Spleen (tissue), 11 donors: Measurements from ENCODE around the gene SIRPB1. TPM values are rescaled to one million over a fixed set of nuclear protein-coding genes. Genes with fewer than 3 reads are reported as not detected.
A peak's percentile ranks its signal among the peaks of the same experiment; 100 is the strongest.
"Not testable (repeated sequence)": the region's sequence is repeated elsewhere in the genome, so short reads cannot be mapped to it uniquely, and the experiment has no call there.

Source experiments
- DNase-seq: peaks from one replicate; pipeline ENCODE4 v3.0.0-alpha.2; 2020
- H3K27ac ChIP-seq, 8 donors: fragments of 200-600 bp; sonication (generic) in 7 of 8; 1 replicate in 4 of 8; 2 replicates in 4 of 8; pipeline versions ENCODE4 v1.5.0 to v1.8.0; 2016 to 2021; ENCODE audit warnings: inconsistent platforms in 4 of 8, mild to moderate bottlenecking in 4 of 8, moderate library complexity in 1 of 8
- H3K27me3 ChIP-seq, 7 donors: fragments of 200-600 bp; sonication (generic) in 6 of 7; replicated peaks in 1 of 7; 1 replicate in 4 of 7; 2 replicates in 3 of 7; pipeline versions ENCODE4 v1.5.0 to v1.8.0; 2016 to 2021; ENCODE audit warnings: inconsistent platforms in 3 of 7, mild to moderate bottlenecking in 1 of 7
- H3K36me3 ChIP-seq, 6 donors: fragments of 200-600 bp; sonication (generic) in 5 of 6; 1 replicate in 4 of 6; 2 replicates in 2 of 6; pipeline versions ENCODE4 v1.5.0 to v1.8.0; 2016 to 2021; ENCODE audit warnings: inconsistent platforms in 2 of 6
- H3K4me1 ChIP-seq, 6 donors: fragments of 200-600 bp; sonication (generic) in 5 of 6; 1 replicate in 3 of 6; 2 replicates in 3 of 6; pipeline versions ENCODE4 v1.5.0 to v1.8.0; 2016 to 2021; ENCODE audit warnings: inconsistent platforms in 3 of 6
- H3K4me3 ChIP-seq, 8 donors: fragments of 200-600 bp; sonication (generic) in 7 of 8; 1 replicate in 4 of 8; 2 replicates in 4 of 8; pipeline versions ENCODE4 v1.5.0 to v1.8.0; 2016 to 2021; ENCODE audit warnings: inconsistent platforms in 4 of 8, mild to moderate bottlenecking in 4 of 8, moderate library complexity in 2 of 8
- H3K9me3 ChIP-seq, 8 donors: fragments of 200-600 bp; sonication (generic) in 7 of 8; 1 replicate in 4 of 8; 2 replicates in 4 of 8; pipeline versions ENCODE4 v1.5.0 to v1.8.0; 2016 to 2021; ENCODE audit warnings: inconsistent platforms in 4 of 8
- CTCF ChIP-seq, 11 experiments: fragments of 200-600 bp in 7 of 11; fragments of 450-650 bp in 4 of 11; sonication (generic) in 4 of 11; IDR thresholded peaks in 8 of 11; conservative IDR thresholded peaks in 3 of 11; 1 replicate in 7 of 11; 2 replicates in 4 of 11; pipeline versions ENCODE4 v1.4.0 to v1.8.0; 2016 to 2021; ENCODE audit warnings: antibody characterized with exemption in 11 of 11, inconsistent platforms in 4 of 11, mild to moderate bottlenecking in 1 of 11
- POLR2A ChIP-seq, 3 donors: fragments of 450-650 bp; IDR thresholded peaks; one replicate each; pipeline ENCODE4 v1.5.1; 2017; ENCODE audit warnings: antibody characterized with exemption in 3 of 3, mild to moderate bottlenecking in 1 of 3
- POLR2AphosphoS5 ChIP-seq, 3 donors: sonication (generic); formaldehyde crosslinking; IDR thresholded peaks; one replicate each; pipeline ENCODE4 v1.5.1; 2017; ENCODE audit warnings: antibody characterized with exemption in 3 of 3
- WGBS, 5 donors: extraction: QIAGEN DNeasy Blood & Tissue Kit in 3 of 5; methylation state at CpG; one replicate each; pipeline versions ENCODE4 v1.1.5 to v1.1.7; 2013 to 2018; 5-methylcytosine and 5-hydroxymethylcytosine counted together
- intact Hi-C: fragments of 100-400 bp; cut with DNase I; formaldehyde crosslinking; loops from one replicate; pipeline ENCODE4 v1.15.0; 2023; ENCODE audit warnings: low total_unique reads
- polyA plus RNA-seq, 3 donors: library from polyadenylated mRNA; stranded (reverse); fragments of 200-250 nt; gene quantifications; one replicate each; pipeline ENCODE4 v1.2.1, GENCODE V29; 2013
- small RNA-seq, 4 donors: library from RNA; depleted of rRNA; stranded (forward); fragments of <200 nt; gene quantifications; one replicate each; pipeline ENCODE3, GENCODE V24; 2016
- total RNA-seq, 7 donors: library from RNA; depleted of rRNA in 3 of 7; stranded (reverse); fragments of >200 nt in 3 of 7; fragmentation: NEBNext Ultra II Directional in 4 of 7; extraction: Animal tissue kit (Norgen Biotek cat#: 25700) in 4 of 7; gene quantifications; one replicate each; pipeline versions ENCODE4 v1.1.0 to v1.2.1, GENCODE V29; 2016 to 2021
- donor health status: healthy with polysubstance abuse.
- donor health status: DM: no; HTN: no; CAD: no; lungs with moderate emphysema.
- donor health status: DM: no; HTN: no; CAD: no.
- donor health status: Bipolar disorder and iron deficiency.
- donor health status: healthy.
- donor health status: DM: no; HTN: no; CAD: no.
- donor health status: DM: yes; HTN: yes; CAD: no.

The SIRPB1 gene
- total and polyA plus RNA-seq, 10 donors: 1.4 to 89.5 (median 36.6) TPM

GRCh38 chr20:1577906-1578305 lies 41.9 kb downstream of the SIRPB1 start:
- intact Hi-C loops: no loop called here
- no peaks in the 10 kb centered on the region for H3K27me3 ChIP-seq
- TF ChIP-seq POLR2AphosphoS5 (IDR thresholded peaks at IDR 0.05) (no peak), POLR2A (IDR thresholded peaks at IDR 0.05) (no peak), CTCF (IDR thresholded peaks at IDR 0.05 in 8 of 11, conservative IDR thresholded peaks at IDR 0.05 in 3 of 11) (no peak)
- H3K4me3 ChIP-seq: no peak overlapping the region
- DNase-seq: no peak
- H3K27ac ChIP-seq: peak overlapping the region in 1 of 8 donors; percentile 67
- peaks cover 0 to 32% (median 0%) of the 10 kb centered on the region in 6 donors for H3K36me3 ChIP-seq
- H3K9me3 ChIP-seq: no peaks in the 10 kb centered on the region
- H3K4me1 ChIP-seq: peaks cover 0 to 17% (median 0%) of the 10 kb centered on the region in 6 donors
- 72 to 98% (median 93%) methylated on average over 4 of the region's 4 CpGs; no CpG with 5 or more reads in 1 of the 5 donors for WGBS, 5 donors

DNA sequence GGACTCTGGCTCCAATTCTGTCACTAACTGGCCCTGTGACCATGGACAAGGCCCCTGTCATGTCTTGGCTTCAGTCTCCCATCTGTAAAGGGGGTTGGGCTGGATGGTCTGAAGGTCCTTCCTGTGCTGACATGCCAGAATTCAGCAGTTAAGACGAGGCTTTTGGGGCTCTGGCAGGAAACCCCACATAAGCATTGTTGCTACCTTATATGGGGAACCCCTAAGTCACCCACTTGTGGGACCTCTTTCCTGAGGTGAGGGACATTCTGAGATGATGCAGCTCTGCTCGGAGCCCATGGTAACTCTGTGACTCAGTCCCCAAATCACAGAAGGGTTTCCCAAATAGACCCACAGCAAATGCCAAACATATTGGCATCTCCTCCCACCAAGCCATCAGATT lies 42.5 kb downstream of the SIRPB1 start:
- Histone ChIP-seq H3K4me1 (peaks cover 0 to 17% (median 0%) of the 10 kb centered on the region in 6 donors), H3K27ac (peak overlapping the region in 2 of 8 donors; percentile 59 to 67), H3K36me3 (peaks cover 0 to 32% (median 0%) of the 10 kb centered on the region in 6 donors)
- H3K27me3 ChIP-seq, H3K4me3 ChIP-seq, intact Hi-C loops, DNase-seq, H3K9me3 ChIP-seq: not testable (repeated sequence)
- WGBS, 5 donors: 22 to 47% (median 32%) methylated on average over 2 of the region's 2 CpGs

GRCh38 chr20:1576641-1577040 lies 43.2 kb downstream of the SIRPB1 start:
- intact Hi-C loops: no loop called here
- Histone ChIP-seq H3K36me3 (peaks cover 0 to 35% (median 0%) of the 10 kb centered on the region in 6 donors), H3K4me3 (no peak overlapping the region), H3K27ac (peak overlapping the region in 2 of 8 donors; percentile 59 to 67), H3K27me3 (no peaks in the 10 kb centered on the region), H3K4me1 (peaks cover 0 to 17% (median 0%) of the 10 kb centered on the region in 6 donors), H3K9me3 (no peaks in the 10 kb centered on the region)
- 70 to 96% (median 76%) methylated on average over 3 of the region's 3 CpGs for WGBS, 5 donors
- no peak for DNase-seq
- no peak for TF ChIP-seq POLR2AphosphoS5 (IDR thresholded peaks at IDR 0.05)
- TF ChIP-seq POLR2A (IDR thresholded peaks at IDR 0.05): no peak
- no peak for TF ChIP-seq CTCF (IDR thresholded peaks at IDR 0.05 in 8 of 11, conservative IDR thresholded peaks at IDR 0.05 in 3 of 11)

DNA sequence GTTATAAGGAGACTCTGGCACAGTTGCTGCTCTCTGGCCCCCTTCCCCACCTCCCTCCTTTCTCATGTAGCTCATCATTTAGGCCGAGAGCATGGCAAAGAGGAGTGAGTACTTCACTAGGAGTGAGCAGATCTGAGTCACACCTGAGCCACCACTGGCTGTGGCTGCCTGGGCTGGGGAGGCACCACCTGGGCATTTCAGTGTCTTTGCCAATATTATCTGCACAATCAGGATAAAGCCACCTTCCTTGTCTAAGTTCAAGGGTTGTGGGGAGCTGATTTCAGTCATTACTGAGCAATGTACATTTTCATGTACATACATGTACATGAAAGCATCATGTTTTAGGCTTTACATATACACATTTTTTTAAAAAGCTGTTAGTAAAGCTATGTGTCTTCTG lies 43.8 kb downstream of the SIRPB1 start:
- peaks cover 0 to 42% (median 4%) of the 10 kb centered on the region in 6 donors for H3K36me3 ChIP-seq
- H3K9me3 ChIP-seq, H3K4me3 ChIP-seq, intact Hi-C loops, DNase-seq, H3K27me3 ChIP-seq: not testable (repeated sequence)
- H3K27ac ChIP-seq: peak overlapping the region in 2 of 8 donors; percentile 59 to 67
- WGBS, 5 donors: no CpG with 5 or more reads among the region's 1 CpG
- peaks cover 0 to 20% (median 0%) of the 10 kb centered on the region in 6 donors for H3K4me1 ChIP-seq

DNA sequence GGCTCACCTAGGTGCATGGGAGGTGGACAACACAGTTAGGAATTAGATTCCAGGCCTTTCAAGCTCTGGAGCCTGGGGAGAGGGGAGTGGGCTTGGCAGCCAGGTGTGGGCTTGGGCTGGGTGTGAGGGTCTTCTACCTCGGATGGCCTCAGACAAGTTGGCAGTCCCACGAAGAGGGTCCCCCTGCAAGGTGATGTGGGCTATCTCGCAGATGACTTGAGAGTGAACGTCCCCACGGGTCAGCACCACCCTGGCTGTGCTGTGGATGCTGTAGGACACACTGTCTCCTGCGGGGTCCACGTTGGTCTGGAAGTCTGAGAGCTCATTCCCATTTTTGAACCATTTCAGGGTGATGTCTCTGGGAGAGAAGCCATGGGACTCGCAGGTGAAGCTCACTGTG lies 48.2 kb downstream of the SIRPB1 start:
- H3K4me1 ChIP-seq: peaks cover 0 to 39% (median 3%) of the 10 kb centered on the region in 6 donors
- DNase-seq, intact Hi-C loops, H3K4me3 ChIP-seq, H3K9me3 ChIP-seq, H3K27me3 ChIP-seq: not testable (repeated sequence)
- peaks cover 0 to 32% (median 8%) of the 10 kb centered on the region in 6 donors for H3K36me3 ChIP-seq
- peak overlapping the region in 2 of 8 donors; percentile 86 to 90 for H3K27ac ChIP-seq
- 79 to 96% (median 91%) methylated on average over 3 to 8 of the region's 8 CpGs for WGBS, 5 donors

Small RNA genes within 50 kb of the gene (small RNA-seq; reads per million reads assigned to genes)
- 0 reads per million in 4 donors for gene RN7SL561P

Other genes with a start within 250 kb of the SIRPB1 start
- 100 to 1,000 TPM; 167 to 338 (median 260) TPM for gene FKBP1A, start 227.0 kb downstream of the SIRPB1 start, total RNA-seq
- 100 to 1,000 TPM; 135 to 286 (median 209) TPM for gene FKBP1A, start 227.0 kb downstream of the SIRPB1 start, polyA plus RNA-seq
- gene NSFL1C, start 153.2 kb downstream of the SIRPB1 start, total RNA-seq: 10 to 100 TPM; 64.9 to 88.5 (median 71.8) TPM
- gene NSFL1C, start 153.2 kb downstream of the SIRPB1 start, polyA plus RNA-seq: 10 to 100 TPM; 37.1 to 51.2 (median 41.7) TPM
- gene SIRPB2, start 128.6 kb downstream of the SIRPB1 start, total RNA-seq: 10 to 100 TPM; 27.3 to 92.2 (median 42.1) TPM
- gene SIRPB2, start 128.6 kb downstream of the SIRPB1 start, polyA plus RNA-seq: 1 to 10 TPM; 2.1 to 4.7 (median 2.2) TPM
- gene SIRPD, start 62.3 kb downstream of the SIRPB1 start, total RNA-seq: 1 to 10 TPM in 6 of 7 donors, under 1 TPM in 1; 0.72 to 8.2 (median 2.6) TPM
- gene SIRPD, start 62.3 kb downstream of the SIRPB1 start, polyA plus RNA-seq: 1 to 10 TPM in 1 of 3 donors, under 1 TPM in 2; 0.24 to 1.0 (median 0.93) TPM
- 10 to 100 TPM in 3 of 7 donors, 1 to 10 TPM in 4; 5.1 to 13.2 (median 8.9) TPM for gene SIRPG, start 37.8 kb upstream of the SIRPB1 start, total RNA-seq
- 10 to 100 TPM in 1 of 3 donors, 1 to 10 TPM in 2; 5.2 to 13.6 (median 9.0) TPM for gene SIRPG, start 37.8 kb upstream of the SIRPB1 start, polyA plus RNA-seq